A673 (cell line): ENCODE measurements around the gene ARHGAP24. TPM values are rescaled to one million over a fixed set of nuclear protein-coding genes. Genes with fewer than 3 reads are reported as not detected.

ENCODE experiments used
- BruUV-seq: library from RNA; stranded (reverse); fragments of 400-500 nt; replicated peaks from 2 replicates; lab custom pipeline; 2021; lab: Mats Ljungman, UMichigan
- CTCF ChIA-PET: fragments of 300-600 bp; sonication (Branson Sonifier 250); formaldehyde crosslinking; loops from one replicate; lab custom pipeline; 2022; ENCODE audit warnings: antibody characterized with exemption; lab: Charles Lee
- POLR2A ChIA-PET: fragments of 300-600 bp; sonication (Branson Sonifier 250); formaldehyde crosslinking; loops from one replicate; lab custom pipeline; 2022; ENCODE audit warnings: antibody characterized with exemption; ENCODE audit not compliant: low non-redundant PET; lab: Charles Lee
- DNase-seq: peaks from one replicate; pipeline ENCODE4 v3.0.0-alpha.2; 2015; ENCODE audit warnings: low spot score
- H3K27ac ChIP-seq: fragments of 200-600 bp; sonication (generic); 2 replicates; pipeline ENCODE4 v1.5.1; 2016; ENCODE audit warnings: mixed run types, low read depth, mild to moderate bottlenecking, mixed read lengths, antibody characterized with exemption, low read length; ENCODE audit not compliant: poor library complexity, severe bottlenecking
- H3K27me3 ChIP-seq: fragments of 200-600 bp; sonication (generic); replicated peaks from 2 replicates; pipeline ENCODE4 v1.6.1; 2017; ENCODE audit warnings: mixed run types, low read depth, mild to moderate bottlenecking, mixed read lengths, antibody characterized with exemption, low read length; ENCODE audit not compliant: insufficient read depth, poor library complexity
- H3K36me3 ChIP-seq: fragments of 200-600 bp; sonication (generic); 2 replicates; pipeline ENCODE4 v1.6.1; 2016; ENCODE audit warnings: mixed run types, mild to moderate bottlenecking, mixed read lengths, antibody characterized with exemption, low read length; ENCODE audit not compliant: insufficient read depth, poor library complexity, severe bottlenecking
- H3K4me1 ChIP-seq: fragments of 200-600 bp; sonication (generic); 2 replicates; pipeline ENCODE4 v1.6.1; 2017; ENCODE audit warnings: mixed run types, mild to moderate bottlenecking, mixed read lengths, antibody characterized with exemption, low read length; ENCODE audit not compliant: insufficient read depth, poor library complexity, severe bottlenecking
- H3K4me3 ChIP-seq: fragments of 200-600 bp; sonication (generic); 2 replicates; pipeline ENCODE4 v1.5.1; 2016; ENCODE audit warnings: low read depth, mixed run types, mild to moderate bottlenecking, mixed read lengths, low read length; ENCODE audit not compliant: poor library complexity, severe bottlenecking
- H3K9me3 ChIP-seq: fragments of 200-600 bp; sonication (generic); 2 replicates; pipeline ENCODE4 v1.6.1; 2016; ENCODE audit warnings: mixed run types, low read depth, mild to moderate bottlenecking, mixed read lengths, antibody characterized with exemption, low read length; ENCODE audit not compliant: poor library complexity, severe bottlenecking
- CTCF ChIP-seq: fragments of 300-800, 200-600 bp; sonication (generic); conservative IDR thresholded peaks from 2 replicates; pipeline ENCODE4 v1.5.1; 2017; ENCODE audit warnings: low read depth, mild to moderate bottlenecking, antibody characterized with exemption, low read length, moderate library complexity, mixed read lengths
- EZH2 ChIP-seq: fragments of 200-600 bp; sonication (generic); IDR thresholded peaks from 2 replicates; pipeline ENCODE4 v1.6.1; 2017; ENCODE audit warnings: borderline replicate concordance, low read depth, mild to moderate bottlenecking, mixed read lengths, antibody characterized with exemption, low read length; ENCODE audit not compliant: poor library complexity, severe bottlenecking
- intact Hi-C: fragments of 100-400 bp; cut with micrococcal nuclease; formaldehyde crosslinking; loops from one replicate; pipeline ENCODE4 v1.10.0; 2022; ENCODE audit not compliant: unreplicated experiment
- total RNA-seq: library from RNA; stranded (reverse); gene quantifications from 2 replicates; pipeline ENCODE4 v1.2.3, GENCODE V29; 2021

Gene ARHGAP24
- total RNA-seq, 1 experiment from 2014 or later, result 5.8 TPM

DNA sequence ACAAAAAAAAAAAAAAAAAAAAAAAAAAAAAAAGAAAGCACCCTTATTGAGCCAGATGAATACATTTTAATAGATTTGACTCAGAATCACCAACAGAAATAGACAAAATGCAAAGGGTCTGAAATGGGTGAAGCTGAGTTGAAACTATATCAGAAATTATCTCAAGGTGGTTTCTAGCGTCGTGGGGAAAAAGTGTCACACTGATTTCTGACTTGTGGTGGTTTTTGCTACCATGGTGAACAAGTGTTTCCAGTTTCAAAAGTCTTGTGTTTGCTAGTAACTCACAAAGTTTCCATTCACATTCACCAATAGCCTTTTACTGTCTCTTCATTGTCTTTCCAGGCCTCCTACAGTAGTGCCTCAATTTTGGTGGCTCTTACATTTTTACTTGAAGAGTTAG is 135.5 kb downstream of the ARHGAP24 start:
- H3K27me3 ChIP-seq, result no peaks in the 10 kb centered on the region
- BruUV-seq, result no TSS peak
- no peak overlapping the region for H3K27ac ChIP-seq
- H3K9me3 ChIP-seq, result no peaks in the 10 kb centered on the region
- TF ChIP-seq CTCF (no peak), EZH2 (no peak)
- H3K4me1 ChIP-seq, result no peaks in the 10 kb centered on the region
- H3K4me3 ChIP-seq, result no peak overlapping the region
- H3K36me3 ChIP-seq, result no peaks in the 10 kb centered on the region
- POLR2A ChIA-PET, result no interaction called here
- CTCF ChIA-PET, result no interaction called here
- intact Hi-C loops, result no loop called here
- DNase-seq, result no peak

- no peaks in the 10 kb centered on the region for H3K36me3 ChIP-seq
- H3K4me1 ChIP-seq, result no peaks in the 10 kb centered on the region
- DNase-seq, result no peak
- no peaks in the 10 kb centered on the region for H3K9me3 ChIP-seq
- no peaks in the 10 kb centered on the region for H3K27me3 ChIP-seq
- POLR2A ChIA-PET, result no interaction called here
- TF ChIP-seq CTCF (no peak), EZH2 (no peak)
- CTCF ChIA-PET, result no interaction called here
- no peak overlapping the region for H3K4me3 ChIP-seq
- intact Hi-C loops, result no loop called here
- no TSS peak for BruUV-seq
- no peak overlapping the region for H3K27ac ChIP-seq
Measured at GRCh38 chr4:85611661-85612060, 136.7 kb downstream of the ARHGAP24 start.

DNA sequence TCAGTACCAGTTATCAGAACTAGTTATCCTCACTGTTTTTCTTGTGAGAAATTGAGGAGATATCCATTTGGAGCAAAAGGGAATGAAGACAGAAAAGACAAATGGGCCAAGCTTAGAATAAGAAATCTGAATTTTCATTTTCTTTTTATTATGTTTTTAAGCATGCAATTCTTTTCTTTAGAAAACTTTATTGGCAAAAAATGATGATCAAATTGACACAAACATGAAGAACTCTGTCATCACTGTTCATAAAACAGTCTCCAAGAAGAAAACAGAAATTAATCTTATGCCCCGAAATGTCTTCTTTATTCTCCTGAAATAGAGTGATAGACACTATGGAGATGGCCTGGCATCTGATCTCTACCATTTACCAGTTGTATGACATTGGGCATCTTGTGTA is 139.0 kb downstream of the ARHGAP24 start:
- H3K27me3 ChIP-seq, result no peaks in the 10 kb centered on the region
- intact Hi-C loops, result no loop called here
- H3K4me3 ChIP-seq, result no peak overlapping the region
- no peak for DNase-seq
- BruUV-seq, result no TSS peak
- H3K9me3 ChIP-seq, result no peaks in the 10 kb centered on the region
- CTCF ChIA-PET, result no interaction called here
- POLR2A ChIA-PET, result no interaction called here
- no peaks in the 10 kb centered on the region for H3K4me1 ChIP-seq
- no peak for TF ChIP-seq CTCF
- TF ChIP-seq EZH2, result no peak
- H3K27ac ChIP-seq, result no peak overlapping the region
- H3K36me3 ChIP-seq, result no peaks in the 10 kb centered on the region
